GM03348 (cell line): ENCODE results near the gene ZNF740.
A peak's percentile ranks its signal among the peaks of the same experiment; 100 is the strongest.
"Not testable (repeated sequence)": the region's sequence is repeated elsewhere in the genome, so short reads cannot be mapped to it uniquely, and the experiment has no call there.

ENCODE experiments used
- DNase-seq: peaks from one replicate; pipeline ENCODE4 v3.0.0; 2012; ENCODE audit warnings: low spot score

ZNF740 gene

DNA sequence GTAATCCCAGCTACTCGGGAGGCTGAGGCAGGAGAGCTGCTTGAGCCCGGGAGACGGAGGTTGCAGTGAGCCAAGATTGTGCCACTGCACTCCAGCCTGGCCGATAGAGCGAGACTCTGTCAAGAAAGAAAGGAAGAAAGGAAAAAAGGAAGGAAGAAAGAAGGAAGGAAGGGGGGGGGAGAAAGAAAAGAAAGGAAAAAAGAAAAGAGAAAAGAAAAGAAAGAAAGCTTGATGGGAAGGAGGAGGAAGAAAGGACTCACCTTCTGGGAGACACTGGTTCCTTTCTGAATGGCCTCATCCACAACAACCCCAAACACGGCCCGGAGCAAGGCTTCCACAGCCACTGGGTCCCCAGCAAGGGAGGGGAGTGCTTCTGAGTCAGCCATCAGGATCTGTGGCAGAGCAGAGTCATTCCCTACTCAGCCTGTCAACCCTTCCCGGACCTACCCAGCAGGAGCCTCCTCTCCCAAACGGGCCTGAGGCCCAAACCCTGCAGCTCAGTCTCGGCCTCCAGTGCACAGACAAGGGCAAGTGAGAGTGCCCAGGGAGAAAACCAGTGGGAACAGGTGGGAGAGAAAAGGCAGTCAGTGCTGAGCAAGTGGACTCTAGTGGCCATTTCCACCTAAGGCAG lies 7.3 kb upstream of the ZNF740 start:
- peak; percentile 57 for DNase-seq

DNA sequence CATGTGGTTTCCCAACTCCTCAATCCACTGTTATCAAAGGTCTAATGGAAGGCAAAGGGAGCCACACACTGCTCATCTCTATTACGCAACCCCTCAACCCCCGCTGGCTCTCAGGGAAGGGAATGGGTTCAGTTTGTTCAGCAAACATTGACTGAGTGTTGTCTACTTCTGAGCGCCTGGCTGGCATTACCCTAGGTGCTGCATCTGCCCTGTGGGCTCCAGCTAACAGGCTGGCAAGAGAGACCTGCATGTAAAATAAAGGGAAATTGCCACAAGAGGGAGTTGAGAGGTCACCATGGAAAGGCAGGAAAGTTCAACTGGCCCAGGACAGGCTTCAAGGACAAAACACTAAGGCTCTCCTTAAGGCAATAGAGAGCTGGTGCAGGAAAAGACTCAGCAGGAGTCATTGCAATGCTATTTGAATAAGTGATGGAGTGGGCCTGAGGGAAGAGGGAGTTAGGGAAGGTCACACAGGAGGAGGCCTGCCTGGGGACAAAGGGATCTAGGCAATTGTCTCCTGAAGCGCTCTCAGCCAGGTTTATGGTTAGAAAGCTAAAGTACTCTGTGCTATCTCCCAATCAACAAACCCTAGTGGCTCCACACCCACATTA lies 5.5 kb upstream of the ZNF740 start:
- DNase-seq: peak; percentile 37

DNA sequence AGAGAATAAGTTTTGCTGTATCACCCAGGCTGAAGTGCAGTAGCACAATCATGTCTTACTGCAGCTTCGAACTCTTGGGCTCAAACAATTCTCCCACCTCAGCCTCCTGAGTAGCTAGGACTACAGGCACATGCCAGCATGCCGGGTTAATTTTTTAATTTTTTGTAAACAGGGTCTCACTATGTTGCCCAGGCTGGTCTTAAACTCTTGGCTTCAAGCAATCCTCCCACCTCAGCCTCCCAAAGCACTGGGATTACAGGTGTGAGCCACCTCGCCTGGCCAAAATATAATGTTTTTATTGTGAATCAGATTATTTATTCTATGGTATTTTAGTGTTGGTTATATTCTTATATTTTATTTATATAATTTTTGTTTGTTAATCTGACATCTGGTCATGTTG lies 3.8 kb upstream of the ZNF740 start:
- DNase-seq: no peak

DNA sequence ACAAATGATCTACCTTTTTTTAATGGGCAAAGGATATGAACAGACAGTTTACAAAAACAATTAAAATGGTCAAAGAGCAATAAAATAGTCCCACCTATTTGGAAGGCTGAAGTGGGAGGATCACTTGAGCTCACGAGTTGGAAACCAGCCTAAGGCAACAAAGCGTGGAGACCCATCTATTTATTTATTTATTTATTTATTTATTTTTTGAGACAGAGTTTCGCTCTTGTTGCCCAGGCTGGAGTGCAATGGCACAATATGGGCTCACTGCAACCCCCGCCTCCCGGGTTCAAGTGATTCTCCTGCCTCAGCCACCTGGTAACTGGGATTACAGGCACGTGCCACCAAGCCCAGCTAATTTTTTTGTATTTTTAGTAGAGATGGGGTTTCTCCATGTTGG lies 3.1 kb upstream of the ZNF740 start:
- DNase-seq: not testable (repeated sequence)

DNA sequence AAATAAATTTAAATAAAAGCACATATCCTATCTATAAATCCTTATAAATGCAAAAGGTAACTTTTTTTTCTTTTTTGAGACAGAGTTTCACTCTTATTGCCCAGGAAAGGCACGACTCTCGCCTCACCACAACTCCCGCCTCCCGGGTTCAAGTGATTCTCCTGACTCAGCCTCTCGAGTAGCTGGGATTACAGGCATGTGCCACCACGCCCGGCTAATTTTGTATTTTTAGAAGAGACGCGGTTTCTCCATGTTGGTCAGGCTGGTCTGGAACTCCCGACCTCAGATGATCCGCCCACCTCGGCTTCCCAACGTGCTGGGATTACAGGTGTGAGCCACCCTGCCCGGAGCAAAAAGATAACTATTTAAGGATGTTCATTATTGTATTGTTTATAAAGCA lies 1.7 kb upstream of the ZNF740 start:
- not testable (repeated sequence) for DNase-seq

DNA sequence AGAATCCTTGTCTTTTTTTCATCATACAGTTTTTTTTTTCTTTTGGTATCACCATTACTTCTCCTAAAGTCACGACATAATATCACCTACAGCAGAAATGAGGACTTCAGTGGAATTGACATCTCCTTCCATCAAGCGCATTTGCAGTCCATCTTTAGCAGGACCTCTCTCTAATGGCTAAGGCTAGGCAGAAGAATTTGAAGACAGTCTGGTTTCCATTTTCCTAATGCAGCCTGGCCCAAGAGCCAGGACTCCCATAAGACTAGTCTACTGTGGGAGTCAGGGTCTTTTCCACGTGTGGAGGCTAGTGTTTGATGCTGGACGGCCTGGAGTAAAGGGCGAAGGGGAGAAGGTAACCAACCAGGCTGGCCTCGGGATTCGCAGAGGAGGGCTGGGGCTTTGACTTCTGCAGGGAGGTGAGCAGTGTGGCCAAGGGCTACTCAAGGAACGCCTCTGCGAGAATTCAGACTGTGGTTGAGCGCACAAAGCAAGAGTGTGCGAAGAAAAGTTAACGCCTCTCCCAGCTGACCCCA lies 769 bp upstream of the ZNF740 start:
- DNase-seq: peak; percentile 45

DNA sequence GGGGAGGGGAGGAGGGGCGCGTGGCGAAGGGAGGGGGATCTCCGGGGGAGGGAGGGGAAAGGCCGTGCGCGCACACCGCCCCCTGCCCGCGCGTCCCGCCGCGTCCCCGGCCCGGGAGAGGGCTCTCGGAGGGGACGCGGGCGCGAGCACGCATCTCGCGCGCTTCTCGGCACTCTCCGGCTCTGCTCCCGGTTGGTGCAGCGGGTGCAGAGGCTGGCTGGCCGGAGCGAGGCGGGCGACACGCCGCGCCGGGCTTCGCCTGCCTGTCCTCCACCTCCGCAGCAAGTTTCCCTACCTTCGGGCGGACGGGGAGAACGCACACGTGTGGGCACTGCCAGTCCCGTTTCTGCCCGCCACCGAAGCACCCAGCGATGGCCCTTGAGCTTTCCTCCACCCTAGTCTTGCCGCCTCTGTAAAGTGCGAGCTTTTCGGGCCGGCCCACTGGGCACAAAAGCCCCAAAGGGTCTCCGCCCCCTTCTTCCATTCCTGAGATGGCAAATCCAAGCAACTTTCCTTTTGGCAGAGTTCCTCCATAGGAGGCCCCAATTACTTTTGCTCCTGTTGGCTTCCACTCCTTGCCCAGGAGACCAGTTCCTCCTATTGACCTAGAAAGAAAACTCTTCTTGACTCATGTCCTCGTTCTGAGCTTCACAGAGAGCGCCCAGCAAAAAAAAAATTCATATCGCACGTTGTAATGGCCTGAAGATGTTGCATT lies 566 bp downstream of the ZNF740 start:
- peak; percentile 90 for DNase-seq

DNA sequence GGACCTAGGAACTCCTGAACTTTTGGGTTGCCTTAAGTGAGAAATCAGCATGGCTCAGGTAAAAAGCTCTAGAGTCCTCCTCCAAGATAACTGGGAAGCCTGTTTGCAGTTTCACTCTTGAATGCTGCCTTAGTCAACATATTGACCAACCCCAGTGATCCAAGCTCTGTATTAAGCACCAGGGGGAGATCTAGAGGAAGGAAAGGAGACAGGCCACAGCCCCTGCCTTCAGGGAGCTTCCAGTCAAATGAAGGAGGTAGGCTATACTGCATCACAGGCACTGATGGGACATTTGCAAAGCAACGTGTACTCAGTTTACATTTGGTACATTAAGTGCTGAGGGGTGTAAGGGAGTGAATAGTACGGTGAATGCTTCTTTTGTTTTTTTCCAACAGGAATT lies 1.4 kb downstream of the ZNF740 start:
- no peak for DNase-seq

DNA sequence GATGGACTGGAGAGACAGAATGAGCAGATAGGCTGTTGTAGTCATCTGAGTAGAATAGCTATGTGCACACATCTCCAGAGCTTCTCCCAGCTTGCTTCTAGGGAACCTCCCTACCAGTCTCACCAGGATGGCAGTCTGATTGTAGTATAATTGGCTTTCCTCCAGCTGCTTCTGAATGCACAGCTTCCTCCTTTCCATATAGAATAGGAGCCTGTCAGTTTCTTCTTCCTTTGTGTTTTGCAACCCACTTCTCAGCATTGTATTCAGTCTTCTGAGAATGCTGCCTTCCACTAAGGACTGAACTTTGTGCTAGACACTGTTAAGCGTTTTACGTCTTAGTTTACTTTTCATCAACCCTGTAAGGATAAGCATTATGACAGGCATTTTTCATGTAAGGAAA lies 2.4 kb downstream of the ZNF740 start:
- DNase-seq: no peak

DNA sequence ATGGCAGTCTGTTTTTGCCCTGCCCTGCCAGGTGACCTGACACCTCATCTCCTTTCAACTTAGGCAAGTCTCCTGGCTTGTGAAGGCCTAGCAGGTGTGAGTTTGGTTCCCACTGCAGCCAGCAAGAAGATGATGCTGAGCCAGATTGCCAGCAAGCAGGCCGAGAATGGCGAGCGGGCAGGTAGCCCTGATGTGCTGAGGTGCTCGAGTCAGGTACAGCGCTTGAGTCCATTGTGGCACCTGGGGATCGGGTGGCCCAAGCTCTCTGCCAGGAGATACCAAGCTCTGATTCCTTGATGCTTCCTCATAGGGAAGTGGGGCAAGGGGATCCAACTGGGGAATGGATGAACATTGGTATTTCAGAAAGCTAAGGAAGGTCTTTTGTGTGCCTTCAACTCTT lies 4.3 kb downstream of the ZNF740 start:
- no peak for DNase-seq

DNA sequence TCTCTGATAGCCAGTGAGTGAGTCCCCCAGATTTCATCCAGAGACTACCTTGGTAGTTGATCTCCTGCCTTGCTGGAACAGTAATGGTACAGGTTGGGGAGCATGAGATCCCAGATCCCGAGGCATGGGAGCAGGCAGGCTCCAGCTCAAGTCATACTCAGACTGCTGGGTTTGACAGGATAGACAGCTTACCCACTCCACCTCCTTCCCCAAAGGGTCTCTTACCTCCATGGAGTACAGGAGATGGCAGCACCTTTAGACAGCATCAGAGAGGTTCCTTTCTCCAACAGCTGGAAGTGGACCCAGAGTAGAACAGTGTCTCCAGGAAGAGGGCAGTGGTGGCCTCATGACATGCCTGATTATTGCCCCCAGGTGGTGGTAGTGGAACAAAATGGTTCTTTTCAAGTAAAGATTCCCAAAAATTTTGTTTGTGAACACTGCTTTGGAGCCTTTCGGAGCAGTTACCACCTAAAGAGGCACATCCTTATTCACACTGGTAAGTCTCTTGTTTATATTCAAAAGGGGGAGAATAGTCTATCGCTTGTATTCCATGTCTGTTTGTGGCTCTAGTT lies 5.1 kb downstream of the ZNF740 start:
- DNase-seq: no peak

DNA sequence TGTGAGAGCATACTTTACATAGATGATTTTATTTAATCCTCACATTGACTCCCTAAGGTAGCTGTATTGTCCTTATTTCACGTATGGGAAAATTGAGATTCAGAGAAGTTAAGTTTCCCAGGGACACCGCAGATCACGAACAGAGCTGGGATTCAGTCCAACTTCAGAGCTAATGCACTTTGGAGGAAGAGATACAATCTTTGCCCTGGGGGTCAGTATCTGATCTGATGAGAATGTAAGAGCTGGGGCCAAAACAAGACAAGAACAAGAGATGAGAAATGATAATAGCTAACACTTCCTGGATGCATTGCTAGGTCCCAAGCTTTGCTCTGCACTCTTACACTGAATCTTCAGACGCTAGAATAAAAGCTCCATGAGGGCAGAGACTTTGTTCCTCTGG lies 6.2 kb downstream of the ZNF740 start:
- DNase-seq: no peak

DNA sequence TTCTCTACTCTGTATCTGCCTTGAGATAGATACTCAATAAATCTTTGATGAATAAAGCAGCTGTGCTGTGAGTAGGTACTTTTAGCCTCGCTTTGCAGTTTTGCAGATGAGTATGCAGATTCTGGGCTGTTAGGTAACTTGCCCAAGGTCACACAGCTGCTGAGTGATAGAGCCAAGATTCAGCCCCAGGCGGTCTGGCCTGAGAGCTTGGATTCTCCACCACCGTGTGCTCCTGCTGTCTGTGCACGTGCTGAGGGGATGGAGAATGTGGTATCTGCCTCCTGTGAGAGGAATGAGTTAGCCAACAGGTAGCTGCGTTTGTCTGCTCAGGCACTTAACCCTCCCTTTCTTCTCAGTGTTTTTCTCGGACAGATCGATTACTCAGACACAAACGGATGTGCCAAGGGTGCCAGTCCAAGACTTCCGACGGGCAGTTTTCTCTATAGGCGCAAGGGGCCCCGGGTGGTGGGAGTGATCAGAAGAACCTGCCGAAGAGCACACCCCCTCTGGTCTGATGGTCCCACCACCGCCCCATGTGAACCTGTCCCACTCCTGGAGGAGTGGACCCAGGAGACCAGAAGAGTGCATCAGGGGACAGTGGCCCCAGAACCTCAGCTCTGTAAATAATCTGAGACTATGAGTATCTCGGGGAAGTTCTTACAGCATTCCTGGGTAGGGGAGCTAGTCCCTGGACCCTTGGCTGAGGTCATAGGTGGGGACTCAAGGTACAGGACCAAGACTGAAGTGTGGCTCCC lies 6.8 kb downstream of the ZNF740 start:
- DNase-seq: no peak

DNA sequence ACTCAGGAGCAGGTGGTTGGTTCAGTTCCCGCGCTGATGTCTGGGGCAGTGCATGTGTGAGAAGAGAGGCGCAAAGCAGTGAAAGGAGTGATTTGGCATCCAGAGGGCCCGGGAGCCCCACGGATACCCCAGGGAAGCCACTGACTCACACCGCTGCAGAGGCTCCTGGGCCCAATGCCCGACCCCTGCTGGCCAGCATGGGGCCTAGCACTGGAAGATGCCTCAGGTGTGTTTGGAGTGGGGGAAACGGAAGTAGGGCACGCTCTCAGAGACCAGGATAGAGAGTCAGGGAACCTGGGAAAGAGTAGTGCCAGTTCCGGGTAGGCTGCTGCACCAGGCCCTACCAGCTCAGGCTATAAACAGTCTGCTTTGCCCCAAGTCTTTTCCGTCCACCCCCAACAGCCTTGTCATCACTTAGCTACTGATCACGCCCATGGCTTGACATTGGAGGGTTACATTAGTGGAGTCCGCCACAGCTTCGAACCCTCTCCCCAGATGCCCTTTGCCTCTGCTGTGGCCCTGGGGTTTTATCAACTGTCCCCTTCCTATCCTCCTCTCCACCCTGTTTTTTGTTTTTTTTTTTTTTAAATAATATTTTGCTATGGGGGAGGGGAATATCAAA lies 9.7 kb downstream of the ZNF740 start:
- DNase-seq: peak; percentile 87

DNA sequence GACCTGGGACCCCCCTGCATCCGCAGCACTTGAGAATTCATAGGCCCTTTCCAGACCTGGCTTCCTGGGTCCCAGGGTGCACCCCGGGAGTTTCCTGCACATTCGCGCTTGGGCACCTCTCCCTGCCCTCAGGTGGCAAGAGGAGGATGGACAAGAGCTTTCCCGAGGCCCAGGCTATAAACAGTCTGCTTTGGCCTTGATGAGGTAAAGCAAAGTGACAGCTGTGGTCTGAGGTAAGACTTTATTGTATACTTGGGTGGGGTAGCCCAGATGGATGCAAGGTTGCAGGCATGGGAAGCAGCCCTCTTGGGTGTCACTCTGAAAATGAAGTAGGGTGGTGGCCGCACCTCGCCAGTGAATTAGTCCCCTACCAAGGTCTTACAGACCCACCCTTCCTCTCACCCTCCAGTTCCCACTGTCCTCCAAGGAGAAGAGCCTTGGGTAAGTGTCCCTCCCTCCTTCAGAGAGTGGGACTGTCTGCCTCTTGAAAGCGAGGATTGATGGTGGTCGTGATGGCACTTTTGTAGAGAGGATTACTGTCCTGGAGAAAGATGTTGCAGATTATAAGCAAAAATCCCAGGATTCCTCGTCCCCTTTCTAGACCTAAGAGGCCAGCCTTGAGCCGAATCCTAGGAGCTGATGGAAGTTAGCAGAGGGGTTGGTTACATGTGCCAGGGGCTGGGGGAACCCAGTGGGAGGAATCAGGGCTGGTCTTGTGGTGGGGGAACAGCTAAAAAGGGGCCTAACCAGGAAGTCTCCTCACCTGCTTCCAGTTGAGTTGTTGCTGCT lies 10.8 kb downstream of the ZNF740 start:
- DNase-seq: no peak

DNA sequence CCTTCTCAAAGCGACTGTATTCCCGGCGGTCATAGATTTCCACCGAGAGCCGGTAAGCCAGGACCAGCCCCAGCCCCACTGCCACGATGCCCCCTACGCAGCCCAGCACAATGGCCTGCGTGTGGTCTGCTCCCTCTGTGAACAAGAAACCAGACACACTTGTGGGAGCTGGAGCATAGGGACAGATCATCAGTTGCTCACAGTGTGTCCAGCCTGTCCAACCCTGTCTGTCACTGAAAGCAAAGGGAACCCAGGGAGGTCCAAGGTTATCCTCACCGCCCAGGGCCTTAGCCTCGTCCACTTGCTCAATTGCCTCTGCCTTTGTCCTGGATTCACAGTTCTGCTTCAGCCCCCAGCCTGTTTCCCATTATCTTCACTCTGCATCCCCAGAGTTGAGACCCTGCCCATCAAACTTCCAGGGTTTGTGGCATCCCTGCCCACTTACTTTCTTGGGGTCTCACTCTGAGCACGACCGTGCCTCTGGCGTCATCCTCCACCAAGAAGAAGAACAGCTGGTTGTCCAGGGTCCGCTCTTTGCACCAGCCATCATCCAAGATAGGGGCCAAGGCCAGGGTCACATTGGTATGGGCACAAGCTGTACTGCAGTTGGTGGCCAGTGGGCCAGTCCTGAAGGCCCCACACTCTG lies 11.5 kb downstream of the ZNF740 start:
- no peak for DNase-seq

DNA sequence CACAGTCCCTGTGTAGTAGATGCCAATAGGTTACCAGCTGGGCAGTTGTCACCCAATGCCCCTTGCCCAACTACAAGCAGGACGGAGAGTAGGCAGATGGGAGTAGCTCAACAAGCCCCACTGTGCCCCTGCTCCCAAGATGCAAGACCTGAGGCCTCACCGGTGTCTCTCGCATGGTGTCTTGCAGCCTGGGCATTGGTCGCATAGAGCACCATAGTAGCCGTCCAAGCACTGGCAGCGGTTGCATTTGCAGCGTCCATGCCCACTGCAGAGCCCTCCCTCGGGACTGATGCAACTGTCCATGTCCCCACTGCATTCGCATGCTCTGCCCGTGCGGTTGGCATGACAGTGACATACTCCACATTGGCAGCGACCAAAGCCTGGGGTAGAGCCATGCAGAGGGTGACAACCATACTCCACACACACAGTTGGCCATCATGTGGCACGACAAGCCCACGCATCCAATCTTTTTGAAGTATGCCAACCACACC lies 12.1 kb downstream of the ZNF740 start:
- DNase-seq: no peak

DNA sequence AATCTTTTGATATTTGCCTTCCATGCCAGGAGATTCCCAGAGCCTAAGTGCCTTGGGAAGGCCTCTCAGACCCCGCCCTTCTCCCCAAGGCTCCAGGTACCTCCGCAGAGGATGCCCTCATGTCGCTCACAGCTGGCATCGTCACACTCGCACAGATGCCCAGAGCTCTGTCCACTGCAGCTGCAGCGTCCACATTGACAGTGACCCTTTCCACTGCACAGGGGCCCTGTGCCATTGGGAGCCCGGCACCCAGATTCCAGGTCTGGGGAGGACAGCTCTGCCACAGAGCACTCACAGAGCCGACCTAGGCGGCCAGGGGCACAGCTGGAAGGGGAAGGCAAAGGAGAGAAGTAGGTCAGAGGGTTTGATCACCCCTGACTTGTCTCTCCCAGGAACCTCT lies 12.5 kb downstream of the ZNF740 start:
- no peak for DNase-seq

DNA sequence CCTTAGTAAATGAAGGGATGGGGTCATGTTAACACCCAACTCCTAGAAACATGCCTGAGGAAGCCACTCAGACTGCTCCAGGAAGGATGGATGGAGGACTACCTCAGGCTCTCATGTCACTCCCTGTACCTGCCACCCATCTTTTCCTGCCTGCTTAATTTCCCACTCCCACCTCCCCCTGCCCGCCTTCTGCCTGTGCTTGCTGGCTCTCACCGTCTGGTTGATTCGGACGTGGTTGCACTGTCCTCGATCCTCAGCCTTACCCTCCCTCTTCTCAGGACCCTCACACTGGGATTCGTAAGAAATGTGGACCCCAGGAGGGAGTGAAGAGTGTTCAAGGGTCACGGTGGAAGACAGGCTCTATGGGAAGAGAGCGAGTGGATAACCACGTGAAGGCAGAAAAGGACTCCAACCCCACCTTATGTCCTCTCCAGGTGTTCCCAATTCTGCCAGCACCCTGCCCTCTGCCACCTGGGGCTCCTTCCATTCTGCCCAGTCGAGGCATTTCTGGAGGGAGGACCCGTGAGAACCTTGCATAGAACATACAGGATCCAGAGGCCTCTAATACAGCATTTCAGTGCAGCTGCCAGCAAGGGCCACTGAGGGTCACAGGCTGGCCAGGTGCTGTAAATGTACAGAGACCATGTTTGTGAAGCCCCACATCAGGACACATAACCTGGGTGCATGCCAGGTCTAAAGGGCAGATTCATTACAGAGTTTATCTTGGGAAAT lies 13.6 kb downstream of the ZNF740 start:
- DNase-seq: no peak

DNA sequence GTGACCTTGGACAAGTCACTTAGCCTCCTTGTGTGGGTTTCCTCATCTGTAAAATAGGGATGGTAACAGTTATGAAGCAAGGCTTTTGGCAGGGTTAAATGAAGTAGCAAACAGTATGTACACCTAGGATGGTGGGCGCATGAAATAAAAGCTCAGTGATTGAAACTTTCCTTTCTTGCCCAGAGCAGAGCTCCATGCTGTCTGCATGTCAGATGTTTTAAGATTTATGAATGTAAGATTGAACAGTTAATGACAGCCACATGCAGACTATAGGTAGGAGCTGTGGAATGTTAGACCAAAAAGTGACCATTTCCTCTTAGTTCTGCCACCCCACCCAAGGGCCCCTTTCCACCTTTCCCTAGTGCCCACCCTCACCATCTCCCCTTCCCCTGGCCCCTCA lies 14.5 kb downstream of the ZNF740 start:
- no peak for DNase-seq
